Activated CD8-positive, alpha-beta memory T cell treated with anti-CD3 and anti-CD28 coated beads for 24 hours (primary cell): ENCODE measurements around the gene PAPLN.
"Not testable (repeated sequence)": the region's sequence is repeated elsewhere in the genome, so short reads cannot be mapped to it uniquely, and the experiment has no call there.

Experiments used
- DNase-seq: peaks from one replicate; pipeline ENCODE4 v3.0.0-alpha.2; 2020

PAPLN gene, protein sequence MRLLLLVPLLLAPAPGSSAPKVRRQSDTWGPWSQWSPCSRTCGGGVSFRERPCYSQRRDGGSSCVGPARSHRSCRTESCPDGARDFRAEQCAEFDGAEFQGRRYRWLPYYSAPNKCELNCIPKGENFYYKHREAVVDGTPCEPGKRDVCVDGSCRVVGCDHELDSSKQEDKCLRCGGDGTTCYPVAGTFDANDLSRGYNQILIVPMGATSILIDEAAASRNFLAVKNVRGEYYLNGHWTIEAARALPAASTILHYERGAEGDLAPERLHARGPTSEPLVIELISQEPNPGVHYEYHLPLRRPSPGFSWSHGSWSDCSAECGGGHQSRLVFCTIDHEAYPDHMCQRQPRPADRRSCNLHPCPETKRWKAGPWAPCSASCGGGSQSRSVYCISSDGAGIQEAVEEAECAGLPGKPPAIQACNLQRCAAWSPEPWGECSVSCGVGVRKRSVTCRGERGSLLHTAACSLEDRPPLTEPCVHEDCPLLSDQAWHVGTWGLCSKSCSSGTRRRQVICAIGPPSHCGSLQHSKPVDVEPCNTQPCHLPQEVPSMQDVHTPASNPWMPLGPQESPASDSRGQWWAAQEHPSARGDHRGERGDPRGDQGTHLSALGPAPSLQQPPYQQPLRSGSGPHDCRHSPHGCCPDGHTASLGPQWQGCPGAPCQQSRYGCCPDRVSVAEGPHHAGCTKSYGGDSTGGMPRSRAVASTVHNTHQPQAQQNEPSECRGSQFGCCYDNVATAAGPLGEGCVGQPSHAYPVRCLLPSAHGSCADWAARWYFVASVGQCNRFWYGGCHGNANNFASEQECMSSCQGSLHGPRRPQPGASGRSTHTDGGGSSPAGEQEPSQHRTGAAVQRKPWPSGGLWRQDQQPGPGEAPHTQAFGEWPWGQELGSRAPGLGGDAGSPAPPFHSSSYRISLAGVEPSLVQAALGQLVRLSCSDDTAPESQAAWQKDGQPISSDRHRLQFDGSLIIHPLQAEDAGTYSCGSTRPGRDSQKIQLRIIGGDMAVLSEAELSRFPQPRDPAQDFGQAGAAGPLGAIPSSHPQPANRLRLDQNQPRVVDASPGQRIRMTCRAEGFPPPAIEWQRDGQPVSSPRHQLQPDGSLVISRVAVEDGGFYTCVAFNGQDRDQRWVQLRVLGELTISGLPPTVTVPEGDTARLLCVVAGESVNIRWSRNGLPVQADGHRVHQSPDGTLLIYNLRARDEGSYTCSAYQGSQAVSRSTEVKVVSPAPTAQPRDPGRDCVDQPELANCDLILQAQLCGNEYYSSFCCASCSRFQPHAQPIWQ

DNA sequence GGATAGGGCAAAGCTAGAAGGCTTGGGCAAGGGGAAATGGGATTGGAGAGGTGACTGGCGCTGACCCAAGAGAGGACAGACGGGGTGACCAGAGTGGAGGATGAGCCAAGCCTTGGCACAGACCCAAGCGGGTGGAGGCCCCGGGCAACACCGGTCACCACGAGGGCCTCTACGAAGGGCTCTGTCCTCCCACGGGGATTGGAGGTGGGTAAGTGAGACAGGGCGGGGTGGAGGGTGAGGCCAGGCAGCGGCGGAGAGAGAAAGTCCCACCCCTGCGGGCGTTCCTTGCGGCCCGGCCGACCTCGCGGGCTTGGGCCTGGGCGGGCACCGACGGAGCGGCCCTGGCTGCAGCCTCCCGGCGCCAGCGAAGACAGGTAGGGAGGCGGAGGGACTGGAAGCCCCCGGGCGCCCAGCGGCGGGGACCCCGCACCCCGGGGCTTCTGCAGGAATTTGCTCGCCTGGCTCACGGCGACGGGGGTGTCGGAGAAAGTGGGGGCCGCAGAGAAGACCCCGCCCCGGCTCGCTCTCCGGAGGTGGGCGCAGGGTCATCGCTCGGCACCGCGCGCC lies at the start of gene PAPLN:
Gene PAPLN, plus strand, starts transcription at position 288 of the 567 bp plus-strand sequence. CDS start 2,273 bp downstream, outside the sequence.
- no peak for DNase-seq

GRCh38 chr14:73188501-73188911 lies 48.8 kb upstream of the PAPLN start:
- DNase-seq, result no peak

- DNase-seq, result no peak
Observed at GRCh38 chr14:73189651-73190050, 47.7 kb upstream of the PAPLN start.

DNA sequence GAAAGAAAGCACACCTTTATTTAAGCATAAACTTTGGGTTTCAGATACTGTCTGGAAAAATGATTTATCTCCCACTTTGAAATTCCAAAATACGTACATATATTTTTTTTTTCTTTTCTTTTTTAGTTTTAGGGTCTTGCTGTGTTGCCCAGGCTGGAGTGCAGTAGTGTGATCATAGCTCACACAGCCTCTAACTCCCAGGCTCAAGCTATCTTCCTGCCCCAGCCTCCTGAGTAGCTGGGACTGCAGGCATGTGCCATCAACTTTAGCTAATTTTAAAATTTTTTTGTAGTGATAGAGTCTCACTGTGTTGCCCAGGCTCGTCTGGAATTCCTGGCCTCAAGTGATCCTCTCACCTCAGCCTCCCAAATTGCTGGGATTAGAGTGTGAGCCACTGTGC lies 45.9 kb upstream of the PAPLN start:
- no peak for DNase-seq

GRCh38 chr14:73194306-73194705 lies 43.0 kb upstream of the PAPLN start:
- not testable (repeated sequence) for DNase-seq

DNA sequence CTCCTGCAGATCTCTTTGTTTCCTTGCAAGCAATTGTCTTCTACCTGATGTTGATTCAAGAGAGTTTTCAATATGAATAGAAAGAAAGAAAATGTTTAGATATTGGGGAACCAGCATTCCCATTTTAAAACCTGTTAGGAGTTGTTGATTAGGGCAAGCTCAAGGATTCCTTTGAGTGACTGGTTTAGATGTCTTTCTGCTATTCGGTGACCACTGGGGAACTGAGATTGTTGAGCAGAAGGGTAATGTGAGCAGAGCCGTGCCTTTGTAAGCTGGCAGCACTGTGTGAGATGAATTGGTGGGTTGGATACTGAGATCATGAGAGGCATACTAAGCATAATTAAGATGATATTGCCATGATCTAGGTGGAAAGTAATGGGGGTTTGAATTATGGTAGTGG lies 39.1 kb upstream of the PAPLN start:
- DNase-seq, result no peak

DNA sequence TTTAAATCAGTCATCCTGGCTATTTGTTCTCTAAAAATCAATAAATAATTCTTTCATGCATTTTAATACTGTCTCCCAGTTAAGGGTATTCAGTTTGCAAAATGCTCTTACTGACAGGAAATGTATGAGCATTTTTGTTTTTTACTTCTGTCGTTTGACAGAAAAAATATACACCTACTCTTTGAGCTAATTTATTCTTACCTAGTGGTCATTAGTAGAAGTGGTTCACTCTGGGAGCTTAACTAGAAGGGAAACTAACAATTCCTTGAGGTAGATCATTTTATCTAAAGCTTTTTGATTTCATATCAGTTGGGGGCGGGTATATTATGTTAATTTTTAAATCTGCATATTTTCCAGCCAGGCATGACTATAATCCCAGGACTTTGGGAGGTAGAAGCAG lies 33.8 kb upstream of the PAPLN start:
- no peak for DNase-seq

- no peak for DNase-seq
Observed at GRCh38 chr14:73207615-73208014, 29.7 kb upstream of the PAPLN start.

DNA sequence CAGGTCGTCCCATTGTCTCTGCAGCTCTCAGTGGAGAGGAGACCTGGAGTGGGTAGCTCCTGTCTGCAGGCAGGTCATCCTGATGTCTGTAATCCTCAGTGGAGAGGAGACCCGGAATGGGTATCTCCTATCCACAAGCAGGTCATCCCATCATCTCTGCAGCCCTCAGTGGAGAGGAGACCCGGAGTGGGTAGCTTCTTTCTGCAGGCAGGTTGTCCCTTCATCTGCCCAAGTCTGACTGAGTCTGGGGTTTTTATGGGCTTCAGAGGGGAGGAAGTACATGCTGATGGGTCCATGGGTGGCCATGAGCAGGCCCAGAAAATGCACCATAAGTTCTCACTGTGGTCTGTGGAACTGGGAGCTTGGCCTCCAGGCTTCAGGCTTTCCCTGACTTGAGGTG lies 28.9 kb upstream of the PAPLN start:
- DNase-seq, result no peak

DNA sequence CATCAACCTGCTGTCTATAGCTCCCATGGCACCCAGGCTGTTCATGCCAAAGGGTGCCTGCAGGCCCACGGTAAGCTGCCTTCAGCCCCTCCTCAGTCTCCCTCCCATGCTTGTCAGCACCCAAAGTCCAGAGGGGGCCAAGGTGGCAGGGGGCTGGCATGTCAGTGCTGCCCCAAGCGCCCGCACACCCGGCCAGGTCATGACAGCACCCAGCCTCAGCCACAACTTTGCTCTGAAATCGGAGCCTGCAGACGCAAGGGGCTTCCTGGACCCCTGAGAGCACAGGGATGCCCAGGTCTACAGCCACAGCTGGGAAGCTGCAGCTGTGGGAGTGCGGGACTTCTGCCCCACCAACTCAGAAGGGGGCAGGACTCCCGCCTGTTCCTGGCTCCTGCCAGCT lies 28.5 kb upstream of the PAPLN start:
- no peak for DNase-seq

- DNase-seq, result no peak
Observed at GRCh38 chr14:73209953-73210352, 27.4 kb upstream of the PAPLN start.

DNA sequence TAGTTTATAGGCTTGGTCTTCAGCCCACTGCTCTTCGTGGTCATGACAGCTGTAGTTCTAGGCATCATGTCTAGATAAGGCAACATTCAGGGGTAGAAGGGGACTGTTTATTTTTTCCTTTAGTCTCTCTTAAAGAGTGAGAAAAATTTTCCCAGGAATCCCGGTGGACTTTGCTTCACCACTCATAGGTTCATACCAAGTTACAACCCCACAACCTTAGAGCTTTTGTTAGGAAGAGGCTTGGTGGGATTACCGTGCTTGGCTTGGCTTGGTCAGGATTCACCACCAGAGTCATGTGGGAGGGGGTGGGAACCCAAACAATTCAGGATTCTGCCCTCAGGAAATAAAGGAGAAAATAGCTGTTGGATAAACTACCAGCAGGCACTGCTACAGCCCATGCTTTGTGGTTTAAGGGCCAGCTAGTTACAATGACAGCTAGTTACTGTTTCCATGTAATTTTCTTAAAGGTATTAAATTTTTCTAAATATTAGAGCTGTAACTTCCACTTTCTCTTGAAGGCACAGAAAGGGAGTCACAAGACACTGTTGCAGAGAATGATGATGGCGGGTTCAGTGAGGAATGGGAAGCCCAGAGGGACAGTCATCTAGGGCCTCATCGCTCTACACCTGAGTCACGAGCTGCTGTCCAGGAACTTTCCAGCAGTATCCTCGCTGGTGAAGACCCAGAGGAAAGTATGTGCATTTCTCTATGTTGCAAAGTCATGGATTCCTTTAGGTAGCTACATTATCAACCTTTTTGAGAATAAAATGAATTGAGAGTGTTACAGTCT lies 25.9 kb upstream of the PAPLN start:
- DNase-seq, result no peak

GRCh38 chr14:73216030-73216429 lies 21.3 kb upstream of the PAPLN start:
- DNase-seq, result no peak

GRCh38 chr14:73217411-73217810 lies 19.9 kb upstream of the PAPLN start:
- DNase-seq, result no peak

DNA sequence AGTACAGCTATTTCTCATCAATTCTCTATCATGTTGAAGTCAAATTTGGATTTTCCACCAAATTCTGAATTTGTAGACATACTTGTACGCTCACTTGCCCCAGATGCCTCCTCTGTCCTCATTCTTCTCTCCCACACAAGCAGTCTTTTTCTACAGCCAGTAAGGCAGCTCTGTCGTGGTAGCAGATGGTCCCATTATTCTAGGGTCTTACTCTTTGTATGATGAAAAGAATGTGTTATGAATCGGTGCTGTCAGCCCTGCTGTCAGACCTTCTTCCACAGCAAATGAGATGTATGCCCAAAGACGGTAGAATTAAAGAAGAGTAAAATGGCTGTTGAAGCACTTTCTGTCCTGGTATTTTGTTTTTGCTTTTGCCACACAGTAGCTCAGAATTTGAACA lies 17.2 kb upstream of the PAPLN start:
- no peak for DNase-seq

- DNase-seq, result no peak
Observed at GRCh38 chr14:73220634-73221033, 16.7 kb upstream of the PAPLN start.

DNA sequence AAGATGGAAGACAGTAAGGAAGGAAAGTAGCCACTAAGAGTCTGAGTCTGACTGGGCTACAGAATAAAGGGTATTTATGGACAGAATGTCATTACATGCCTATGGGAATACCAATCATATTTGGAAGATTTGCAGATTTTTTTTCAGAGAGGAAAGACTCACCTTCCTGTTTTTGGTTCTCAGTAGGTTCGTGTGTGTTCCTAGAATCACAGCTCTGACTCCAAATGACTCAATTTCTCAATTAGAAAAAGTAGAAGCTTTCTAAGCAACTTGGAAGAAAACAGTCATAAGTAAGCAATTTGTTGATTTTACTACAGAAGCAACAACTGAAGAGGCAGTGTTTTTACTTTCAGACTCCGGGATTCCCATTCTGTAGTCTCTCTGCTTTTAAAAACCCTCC lies 15.4 kb upstream of the PAPLN start:
- no peak for DNase-seq

DNA sequence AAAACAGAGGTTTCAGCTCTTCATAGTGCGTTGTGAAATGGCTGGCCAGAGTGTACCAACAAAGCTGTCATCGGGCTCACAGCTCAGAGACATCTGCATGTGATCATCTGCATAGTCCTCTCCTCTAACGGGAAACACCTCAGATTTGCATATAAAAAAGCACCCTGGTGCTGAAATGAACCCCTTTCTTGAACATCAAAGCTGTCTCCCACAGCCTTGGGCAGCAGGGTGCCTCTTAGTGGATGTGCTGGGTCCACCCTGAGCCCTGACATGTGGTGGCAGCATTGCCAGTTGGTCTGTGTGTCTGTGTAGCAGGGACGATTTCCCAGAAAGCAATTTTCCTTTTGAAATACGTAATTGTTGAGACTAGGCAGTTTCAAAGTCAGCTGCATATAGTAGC lies 14.3 kb upstream of the PAPLN start:
- no peak for DNase-seq

GRCh38 chr14:73225496-73225895 lies 11.8 kb upstream of the PAPLN start:
- no peak for DNase-seq

- no peak for DNase-seq
Observed at GRCh38 chr14:73227812-73228781, 9.2 kb upstream of the PAPLN start.

DNA sequence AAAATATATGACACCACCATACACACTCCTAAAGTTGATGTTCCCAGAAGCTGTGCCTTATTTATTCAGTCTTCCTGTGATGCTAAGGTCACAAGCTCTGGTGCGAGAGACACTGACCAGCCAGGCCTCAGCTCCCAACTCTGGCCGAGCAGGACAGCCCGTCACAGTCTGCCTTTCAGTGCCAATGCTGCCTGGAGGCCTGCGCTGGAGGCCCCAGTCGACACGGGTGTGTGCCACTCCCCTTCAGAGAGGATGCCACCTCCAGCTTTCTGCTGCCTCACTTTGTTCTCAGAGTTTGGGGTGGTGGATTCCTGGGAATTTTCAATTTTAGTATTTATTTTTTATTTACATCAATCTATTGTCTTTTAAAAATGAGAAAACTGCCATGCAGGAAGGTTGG lies 7.3 kb upstream of the PAPLN start:
- no peak for DNase-seq
